Nephron (organoid): ENCODE results near the gene LIMK2.
A peak's percentile ranks its signal among the peaks of the same experiment; 100 is the strongest.
"Not testable (repeated sequence)": the region's sequence is repeated elsewhere in the genome, so short reads cannot be mapped to it uniquely, and the experiment has no call there.

Source experiments
- H3K27ac Mint-ChIP-seq, 3 experiments: 2 replicates each; pipeline ENCODE4 v1.8.0; 2020; ENCODE audit warnings: mixed read lengths in 3 of 3, mild to moderate bottlenecking in 2 of 3, moderate library complexity in 1 of 3
- H3K27me3 Mint-ChIP-seq: 2 replicates; pipeline ENCODE4 v1.8.0; 2021; ENCODE audit warnings: low read depth, mild to moderate bottlenecking, moderate library complexity, mixed read lengths
- H3K36me3 Mint-ChIP-seq: 2 replicates; pipeline ENCODE4 v1.8.0; 2020; ENCODE audit warnings: low read depth, mixed read lengths
- H3K4me1 Mint-ChIP-seq: 2 replicates; pipeline ENCODE4 v1.8.0; 2020; ENCODE audit warnings: mixed read lengths
- H3K4me3 Mint-ChIP-seq, 3 experiments: 2 replicates each; pipeline ENCODE4 v1.8.0; 2020; ENCODE audit warnings: mild to moderate bottlenecking in 3 of 3, mixed read lengths in 3 of 3, moderate library complexity in 2 of 3
- H3K9me3 Mint-ChIP-seq: 2 replicates; pipeline ENCODE4 v1.8.0; 2020; ENCODE audit warnings: mixed read lengths
- CTCF ChIP-seq, 3 experiments: fragments of 200-600 bp; sonication (generic); IDR thresholded peaks; one replicate each; pipeline ENCODE4 v1.5.0; 2021; ENCODE audit warnings: antibody characterized with exemption in 3 of 3; ENCODE audit not compliant: unreplicated experiment in 3 of 3

The LIMK2 gene

GRCh38 chr22:31230155-31230870, 18.2 kb downstream of the LIMK2 start:
- no peak for TF ChIP-seq CTCF (IDR thresholded peaks at IDR 0.05; ENCODE audit: unreplicated experiment in 3 of 3)
- no peak overlapping the region for H3K4me3 Mint-ChIP-seq
- peak overlapping the region; percentile 10 to 93 (median 92) for H3K27ac Mint-ChIP-seq
- peaks cover 23% of the 10 kb centered on the region for H3K4me1 Mint-ChIP-seq
- H3K36me3 Mint-ChIP-seq, result peaks cover 3% of the 10 kb centered on the region
- no peaks in the 10 kb centered on the region for H3K27me3 Mint-ChIP-seq
- H3K9me3 Mint-ChIP-seq, result no peaks in the 10 kb centered on the region

GRCh38 chr22:31230871-31231621, 18.9 kb downstream of the LIMK2 start:
- H3K27me3 Mint-ChIP-seq, result no peaks in the 10 kb centered on the region
- no peaks in the 10 kb centered on the region for H3K9me3 Mint-ChIP-seq

GRCh38 chr22:31233001-31233400, 20.9 kb downstream of the LIMK2 start:
- no peak for TF ChIP-seq CTCF (IDR thresholded peaks at IDR 0.05; ENCODE audit: unreplicated experiment in 3 of 3)
- Mint-ChIP-seq H3K27me3 (no peaks in the 10 kb centered on the region), H3K27ac (no peak overlapping the region), H3K36me3 (peaks cover 3% of the 10 kb centered on the region), H3K9me3 (no peaks in the 10 kb centered on the region), H3K4me3 (no peak overlapping the region), H3K4me1 (peaks cover 23% of the 10 kb centered on the region)

More at GRCh38 chr22:31230871-31231621, 18.9 kb downstream of the LIMK2 start:
- Mint-ChIP-seq H3K4me3 (no peak overlapping the region), H3K36me3 (peaks cover 3% of the 10 kb centered on the region), H3K4me1 (peaks cover 23% of the 10 kb centered on the region), H3K27ac (peak overlapping the region; percentile 1 to 19 (median 6))
- peak; percentile 67 to 72 (median 71) for TF ChIP-seq CTCF (IDR thresholded peaks at IDR 0.05; ENCODE audit: unreplicated experiment in 3 of 3)

- Mint-ChIP-seq H3K27me3 (no peaks in the 10 kb centered on the region), H3K4me1 (peaks cover 16% of the 10 kb centered on the region), H3K36me3 (peaks cover 8% of the 10 kb centered on the region), H3K9me3 (no peaks in the 10 kb centered on the region), H3K27ac (no peak overlapping the region), H3K4me3 (no peak overlapping the region)
- no peak for TF ChIP-seq CTCF (IDR thresholded peaks at IDR 0.05; ENCODE audit: unreplicated experiment in 3 of 3)
These were observed 23.0 kb downstream of the LIMK2 start for GRCh38 chr22:31235081-31235480.

GRCh38 chr22:31236044-31236443, 23.9 kb downstream of the LIMK2 start:
- H3K4me1 Mint-ChIP-seq, result peaks cover 10% of the 10 kb centered on the region
- H3K36me3 Mint-ChIP-seq, H3K4me3 Mint-ChIP-seq, H3K27me3 Mint-ChIP-seq, H3K9me3 Mint-ChIP-seq, H3K27ac Mint-ChIP-seq: not testable (repeated sequence)

GRCh38 chr22:31238057-31238456, 26.0 kb downstream of the LIMK2 start:
- H3K9me3 Mint-ChIP-seq, result no peaks in the 10 kb centered on the region
- peaks cover 4% of the 10 kb centered on the region for H3K27me3 Mint-ChIP-seq
- no peak overlapping the region for H3K4me3 Mint-ChIP-seq
- no peak for TF ChIP-seq CTCF (IDR thresholded peaks at IDR 0.05; ENCODE audit: unreplicated experiment in 3 of 3)
- H3K36me3 Mint-ChIP-seq, result peaks cover 8% of the 10 kb centered on the region
- H3K4me1 Mint-ChIP-seq, result peaks cover 16% of the 10 kb centered on the region
- H3K27ac Mint-ChIP-seq, result no peak overlapping the region
